B cell (primary cell): ENCODE results near the gene IL13. TPM values are rescaled to one million over a fixed set of nuclear protein-coding genes. Genes with fewer than 3 reads are reported as not detected.

ENCODE experiments used
- ATAC-seq: fragments of 200-7000 bp; cut with Tn5 transposase; one replicate; pipeline ENCODE4 v1.10.0; 2021; ENCODE audit warnings: low read depth, mild to moderate bottlenecking, moderate number of reproducible peaks, moderate library complexity
- CTCF ChIA-PET: fragments of 350-600 bp; sonication (Branson Sonifier 250); formaldehyde crosslinking; loops from one replicate; lab custom pipeline; 2021; ENCODE audit warnings: antibody characterized with exemption, inconsistent platforms; lab: Charles Lee
- POLR2A ChIA-PET: fragments of 350-600 bp; sonication (Branson Sonifier 250); formaldehyde crosslinking; loops from one replicate; lab custom pipeline; 2021; ENCODE audit warnings: antibody characterized with exemption; lab: Charles Lee
- DNase-seq: peaks from one replicate; pipeline ENCODE4 v3.0.0; 2013
- H2AFZ ChIP-seq: 2 replicates; pipeline ENCODE4 v1.6.1; 2012; ENCODE audit warnings: mild to moderate bottlenecking, low read depth, low read length; ENCODE audit not compliant: insufficient read depth, poor library complexity, severe bottlenecking
- H3K27ac ChIP-seq, 2 donors: 1 replicate in 1 of 2; 2 replicates in 1 of 2; pipeline ENCODE4 v1.5.1; 2012 to 2013; ENCODE audit warnings: low read length in 2 of 2, mild to moderate bottlenecking in 2 of 2, moderate library complexity in 1 of 2
- H3K27me3 ChIP-seq, 4 experiments: fragments of 200-600 bp in 1 of 4; sonication (generic) in 1 of 4; replicated peaks in 1 of 4; 1 replicate in 2 of 4; 2 replicates in 2 of 4; pipeline versions ENCODE4 v1.6.1 to v1.7.0; 2013 to 2016; ENCODE audit warnings: low read length in 3 of 4, mild to moderate bottlenecking in 2 of 4, mixed read lengths in 1 of 4, moderate library complexity in 1 of 4; ENCODE audit not compliant: insufficient read depth in 4 of 4, control insufficient read depth in 3 of 4; ENCODE audit errors: control extremely low read depth in 1 of 4
- H3K36me3 ChIP-seq, 2 experiments: replicated peaks in 1 of 2; 1 replicate in 1 of 2; 2 replicates in 1 of 2; pipeline versions ENCODE4 v1.6.1 to v1.7.1; 2013; ENCODE audit warnings: low read length in 1 of 2; ENCODE audit not compliant: insufficient read depth in 2 of 2, control insufficient read depth in 1 of 2; ENCODE audit errors: control extremely low read depth in 1 of 2, extremely low read depth in 1 of 2
- H3K4me1 ChIP-seq, 2 donors: fragments of 200-600 bp in 1 of 2; sonication (generic) in 1 of 2; 1 replicate in 1 of 2; 2 replicates in 1 of 2; pipeline versions ENCODE4 v1.5.1 to v1.6.1; 2013 to 2017; ENCODE audit warnings: low read length in 2 of 2; ENCODE audit not compliant: control insufficient read depth in 2 of 2, insufficient read depth in 2 of 2
- H3K4me2 ChIP-seq: replicated peaks from 2 replicates; pipeline ENCODE3; 2012; ENCODE audit warnings: mild to moderate bottlenecking, low read depth, low read length; ENCODE audit not compliant: poor library complexity, severe bottlenecking
- H3K4me3 ChIP-seq, 5 experiments: fragments of 200-600 bp in 1 of 5; sonication (generic) in 1 of 5; 1 replicate in 3 of 5; 2 replicates in 2 of 5; pipeline versions ENCODE4 v1.5.1 to v1.7.0; 2011 to 2016; ENCODE audit warnings: low read length in 4 of 5, mild to moderate bottlenecking in 4 of 5, low read depth in 2 of 5, control low read depth in 1 of 5, moderate library complexity in 1 of 5; ENCODE audit not compliant: insufficient read depth in 1 of 5; ENCODE audit errors: control extremely low read depth in 1 of 5, extremely low read depth in 1 of 5
- H3K79me2 ChIP-seq: fragments of 200-600 bp; sonication (generic); one replicate; pipeline ENCODE4 v1.6.0; 2016; ENCODE audit warnings: low read length; ENCODE audit not compliant: control insufficient read depth, insufficient read depth
- H3K9ac ChIP-seq: fragments of 200-600 bp; sonication (generic); 2 replicates; pipeline ENCODE4 v1.6.1; 2017; ENCODE audit warnings: mild to moderate bottlenecking, low read length, moderate library complexity
- H3K9me3 ChIP-seq, 3 donors: one replicate each; pipeline versions ENCODE4 v1.6.1 to v1.7.1; 2013; ENCODE audit warnings: low read length in 2 of 3; ENCODE audit not compliant: control insufficient read depth in 2 of 3, insufficient read depth in 1 of 3; ENCODE audit errors: control extremely low read depth in 1 of 3
- H4K20me1 ChIP-seq: 2 replicates; pipeline ENCODE4 v1.6.0; 2012; ENCODE audit warnings: mild to moderate bottlenecking, low read length; ENCODE audit not compliant: insufficient read depth, control insufficient read depth, poor library complexity, severe bottlenecking
- H3K27ac Mint-ChIP-seq: one replicate; pipeline ENCODE4 v1.8.0; 2021; ENCODE audit warnings: mixed read lengths
- H3K27me3 Mint-ChIP-seq: one replicate; pipeline ENCODE4 v1.8.0; 2021; ENCODE audit warnings: mixed read lengths
- H3K4me1 Mint-ChIP-seq: one replicate; pipeline ENCODE4 v1.8.0; 2021; ENCODE audit warnings: mixed read lengths
- H3K4me3 Mint-ChIP-seq: one replicate; pipeline ENCODE4 v1.8.0; 2021; ENCODE audit warnings: mixed read lengths
- H3K9me3 Mint-ChIP-seq: one replicate; pipeline ENCODE4 v1.8.0; 2022; ENCODE audit warnings: mixed read lengths; ENCODE audit not compliant: insufficient read depth
- CTCF ChIP-seq: fragments of 200-600 bp; IDR thresholded peaks from one replicate; pipeline ENCODE4 v1.8.0; 2022; ENCODE audit warnings: antibody characterized with exemption, mild to moderate bottlenecking
- EZH2 ChIP-seq: IDR thresholded peaks from 2 replicates; pipeline ENCODE4 v1.6.1; 2012; ENCODE audit warnings: borderline replicate concordance, low read depth, mild to moderate bottlenecking, moderate library complexity, low read length; ENCODE audit not compliant: insufficient read depth, poor library complexity, severe bottlenecking
- whole genome bisulfite sequencing: methylation state at CpG from one replicate; pipeline ENCODE4 v1.1.5; 2013; ENCODE audit warnings: missing lambda C conversion rate; ENCODE audit not compliant: insufficient coverage; 5-methylcytosine and 5-hydroxymethylcytosine counted together
- intact Hi-C: fragments of 100-400 bp; cut with micrococcal nuclease; formaldehyde crosslinking; loops from one replicate; pipeline ENCODE4 v1.10.0; 2022
- polyA plus RNA-seq: library from polyadenylated mRNA; depleted of rRNA; stranded (reverse); fragments of >200 nt; gene quantifications from 2 replicates; pipeline ENCODE4 v1.2.3, GENCODE V29; 2012
- total RNA-seq, 2 donors: library from RNA; stranded (reverse); fragments of 120-200 nt in 1 of 2; gene quantifications; 1 replicate in 1 of 2; 2 replicates in 1 of 2; pipeline versions ENCODE4 v1.2.3 to v1.2.4, GENCODE V29; 2013 to 2022

The IL13 gene
- total and polyA plus RNA-seq, 2 donors (not counting 1 experiment from before 2014, with no cell fraction given), result 0.42 to 0.45 TPM

- no peaks in the 10 kb centered on the region for H3K9me3 Mint-ChIP-seq
- peaks cover 5% of the 10 kb centered on the region for H3K4me1 Mint-ChIP-seq
- H3K9me3 ChIP-seq, result peaks cover 0 to 5% (median 0%) of the 10 kb centered on the region in 3 donors
- H2AFZ ChIP-seq, result no peak overlapping the region
- peaks cover 0 to 5% of the 10 kb centered on the region in 2 donors for H3K4me1 ChIP-seq
- H3K79me2 ChIP-seq, result no peaks in the 10 kb centered on the region
- peaks cover 5% of the 10 kb centered on the region for H3K27me3 Mint-ChIP-seq
- H3K4me3 ChIP-seq, result no peak overlapping the region
- no peak overlapping the region for H3K4me3 Mint-ChIP-seq
- ChIA-PET POLR2A (no interaction called here), CTCF (no interaction called here)
- ATAC-seq, result no peak
- intact Hi-C loops, result no loop called here
- H3K27ac ChIP-seq, result no peak overlapping the region
- no peak overlapping the region for H3K9ac ChIP-seq
- H3K27me3 ChIP-seq, result peaks cover 0 to 3% (median 0%) of the 10 kb centered on the region in 4 experiments
- H4K20me1 ChIP-seq, result no peaks in the 10 kb centered on the region
- TF ChIP-seq EZH2, result no peak
- TF ChIP-seq CTCF, result no peak
- DNase-seq, result no peak
- no peaks in the 10 kb centered on the region for H3K36me3 ChIP-seq
- WGBS, result 53% methylated on average over 7 of the region's 13 CpGs
- H3K4me2 ChIP-seq, result no peak overlapping the region
- H3K27ac Mint-ChIP-seq, result no peak overlapping the region
These were observed 16.9 kb downstream of the IL13 start for GRCh38 chr5:132674671-132675506.

- Histone ChIP-seq H3K9ac (no peak overlapping the region), H2AFZ (no peak overlapping the region), H3K4me1 (peaks cover 4 to 14% of the 10 kb centered on the region in 2 donors), H4K20me1 (no peaks in the 10 kb centered on the region), H3K4me2 (no peak overlapping the region), H3K27me3 (no peaks in the 10 kb centered on the region), H3K36me3 (no peaks in the 10 kb centered on the region), H3K27ac (no peak overlapping the region), H3K9me3 (no peaks in the 10 kb centered on the region), H3K4me3 (no peak overlapping the region), H3K79me2 (no peaks in the 10 kb centered on the region)
- Mint-ChIP-seq H3K9me3 (no peaks in the 10 kb centered on the region), H3K27me3 (peaks cover 2% of the 10 kb centered on the region), H3K4me1 (peaks cover 16% of the 10 kb centered on the region), H3K4me3 (no peak overlapping the region), H3K27ac (no peak overlapping the region)
- DNase-seq (no peak), ATAC-seq (no peak)
- POLR2A ChIA-PET, result no interaction called here
- WGBS, result 91% methylated on average over 6 of the region's 11 CpGs
- intact Hi-C loops, result no loop called here
- CTCF ChIA-PET, result no interaction called here
- no peak for TF ChIP-seq CTCF
- no peak for TF ChIP-seq EZH2
These were observed 18.1 kb downstream of the IL13 start for GRCh38 chr5:132675936-132676689.
